Activated B cell treated with CpG ODN at 0.5 μM for 24 hours (primary cell): Measurements from ENCODE around the gene IST1. TPM values are rescaled to one million over a fixed set of nuclear protein-coding genes. Genes with fewer than 3 reads are reported as not detected.

Experiments used
- ATAC-seq: fragments of 200-7000 bp; cut with Tn5 transposase; one replicate; pipeline ENCODE4 v1.10.0; 2021; ENCODE audit warnings: low read depth, mild to moderate bottlenecking, moderate library complexity
- CTCF ChIA-PET: fragments of 350-600 bp; sonication (Branson Sonifier 250); formaldehyde crosslinking; loops from one replicate; lab custom pipeline; 2021; ENCODE audit warnings: antibody characterized with exemption; lab: Charles Lee
- POLR2A ChIA-PET: fragments of 350-600 bp; sonication (Branson Sonifier 250); formaldehyde crosslinking; loops from one replicate; lab custom pipeline; 2021; ENCODE audit warnings: antibody characterized with exemption; lab: Charles Lee
- DNase-seq: peaks from one replicate; pipeline ENCODE4 v3.0.0; 2022
- H3K27ac Mint-ChIP-seq: one replicate; pipeline ENCODE4 v1.8.0; 2020; ENCODE audit warnings: mixed read lengths
- H3K27me3 Mint-ChIP-seq: one replicate; pipeline ENCODE4 v1.8.0; 2021; ENCODE audit warnings: mixed read lengths
- H3K36me3 Mint-ChIP-seq: one replicate; pipeline ENCODE4 v1.8.0; 2021; ENCODE audit warnings: low read depth, mixed read lengths
- H3K4me1 Mint-ChIP-seq: one replicate; pipeline ENCODE4 v1.8.0; 2021; ENCODE audit warnings: mixed read lengths
- H3K4me3 Mint-ChIP-seq: one replicate; pipeline ENCODE4 v1.8.0; 2020; ENCODE audit warnings: mild to moderate bottlenecking, mixed read lengths
- H3K9me3 Mint-ChIP-seq: one replicate; pipeline ENCODE4 v1.8.0; 2020; ENCODE audit warnings: mixed read lengths
- intact Hi-C: fragments of 100-400 bp; cut with micrococcal nuclease; formaldehyde crosslinking; loops from one replicate; pipeline ENCODE4 v1.15.1; 2024
- total RNA-seq: library from RNA; stranded (reverse); gene quantifications from 2 replicates; pipeline ENCODE4 v1.2.3, GENCODE V29; 2022
- TF ChIP-seq, protein P1 (sequence below): fragments of 200-600 bp; IDR thresholded peaks from one replicate; pipeline ENCODE4 v1.8.0; 2022; ENCODE audit warnings: antibody characterized with exemption, mild to moderate bottlenecking

Gene IST1
- total RNA-seq, 1 donor from 2014 or later: 206 TPM

DNA sequence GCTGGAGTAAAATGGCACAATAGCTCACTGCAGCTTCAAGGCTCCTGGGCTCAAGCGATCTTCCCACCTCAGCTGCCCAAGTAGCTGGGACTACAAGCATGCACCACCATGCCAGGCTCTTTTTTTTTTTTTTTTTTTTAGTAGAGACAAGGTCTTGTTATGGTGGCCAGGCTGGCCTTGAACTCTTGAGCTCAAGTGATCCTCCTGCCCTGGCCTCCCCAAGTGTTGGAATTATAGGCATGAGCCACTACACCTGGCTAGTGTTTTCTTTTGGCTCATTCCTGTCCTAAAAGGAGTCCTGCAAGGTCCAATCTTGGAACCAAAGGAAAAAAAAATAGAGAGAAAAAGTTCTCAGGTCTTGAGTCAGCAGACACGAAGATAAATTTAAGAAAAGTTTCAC, 74.0 kb downstream of the IST1 start:
- H3K27ac Mint-ChIP-seq: no peak overlapping the region
- no peaks in the 10 kb centered on the region for H3K9me3 Mint-ChIP-seq
- H3K27me3 Mint-ChIP-seq: peaks cover 5% of the 10 kb centered on the region
- DNase-seq: no peak
- H3K4me1 Mint-ChIP-seq: no peaks in the 10 kb centered on the region
- TF ChIP-seq, protein P1, sequence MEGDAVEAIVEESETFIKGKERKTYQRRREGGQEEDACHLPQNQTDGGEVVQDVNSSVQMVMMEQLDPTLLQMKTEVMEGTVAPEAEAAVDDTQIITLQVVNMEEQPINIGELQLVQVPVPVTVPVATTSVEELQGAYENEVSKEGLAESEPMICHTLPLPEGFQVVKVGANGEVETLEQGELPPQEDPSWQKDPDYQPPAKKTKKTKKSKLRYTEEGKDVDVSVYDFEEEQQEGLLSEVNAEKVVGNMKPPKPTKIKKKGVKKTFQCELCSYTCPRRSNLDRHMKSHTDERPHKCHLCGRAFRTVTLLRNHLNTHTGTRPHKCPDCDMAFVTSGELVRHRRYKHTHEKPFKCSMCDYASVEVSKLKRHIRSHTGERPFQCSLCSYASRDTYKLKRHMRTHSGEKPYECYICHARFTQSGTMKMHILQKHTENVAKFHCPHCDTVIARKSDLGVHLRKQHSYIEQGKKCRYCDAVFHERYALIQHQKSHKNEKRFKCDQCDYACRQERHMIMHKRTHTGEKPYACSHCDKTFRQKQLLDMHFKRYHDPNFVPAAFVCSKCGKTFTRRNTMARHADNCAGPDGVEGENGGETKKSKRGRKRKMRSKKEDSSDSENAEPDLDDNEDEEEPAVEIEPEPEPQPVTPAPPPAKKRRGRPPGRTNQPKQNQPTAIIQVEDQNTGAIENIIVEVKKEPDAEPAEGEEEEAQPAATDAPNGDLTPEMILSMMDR: no peak
- ATAC-seq: no peak
- H3K36me3 Mint-ChIP-seq: no peaks in the 10 kb centered on the region
- ChIA-PET CTCF (no interaction called here), POLR2A (interaction anchor here (0.6 kb wide), 1 partner anchor 8 kb away, joined by 6 read pairs; no protein-coding TSS in a partner anchor)
- no peak overlapping the region for H3K4me3 Mint-ChIP-seq
- intact Hi-C loops: loop anchor here (10.0 kb wide), 1 partner anchor 305 kb away; no protein-coding TSS in a partner anchor

DNA sequence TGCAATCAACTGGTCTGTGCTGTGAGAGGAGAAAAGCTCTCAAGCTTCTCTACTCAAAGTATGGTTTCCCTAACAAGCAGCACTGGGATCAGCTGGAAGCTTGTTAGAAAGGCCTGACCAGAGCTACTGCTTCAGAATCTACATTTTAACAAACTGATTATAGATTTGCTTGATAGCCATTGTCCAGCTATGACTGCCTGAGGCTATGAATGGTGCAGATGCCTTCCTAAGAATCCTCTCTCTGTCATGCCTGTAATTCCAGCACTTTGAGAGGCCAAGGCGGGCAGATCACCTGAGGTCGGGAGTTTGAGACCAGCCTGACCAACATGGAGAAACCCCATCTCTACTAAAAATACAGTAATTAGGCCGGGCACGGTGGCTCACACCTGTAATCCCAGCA, 76.2 kb downstream of the IST1 start:
- no peaks in the 10 kb centered on the region for H3K4me1 Mint-ChIP-seq
- intact Hi-C loops: no loop called here
- ATAC-seq (no peak), DNase-seq (no peak)
- H3K27me3 Mint-ChIP-seq: peaks cover 2% of the 10 kb centered on the region
- TF ChIP-seq, protein P1: no peak
- ChIA-PET POLR2A (no interaction called here), CTCF (interaction anchor here (0.9 kb wide), 1 partner anchor 10 kb away, joined by 4 read pairs; no protein-coding TSS in a partner anchor)
- no peak overlapping the region for H3K4me3 Mint-ChIP-seq
- no peaks in the 10 kb centered on the region for H3K9me3 Mint-ChIP-seq
- H3K36me3 Mint-ChIP-seq: no peaks in the 10 kb centered on the region
- H3K27ac Mint-ChIP-seq: no peak overlapping the region

DNA sequence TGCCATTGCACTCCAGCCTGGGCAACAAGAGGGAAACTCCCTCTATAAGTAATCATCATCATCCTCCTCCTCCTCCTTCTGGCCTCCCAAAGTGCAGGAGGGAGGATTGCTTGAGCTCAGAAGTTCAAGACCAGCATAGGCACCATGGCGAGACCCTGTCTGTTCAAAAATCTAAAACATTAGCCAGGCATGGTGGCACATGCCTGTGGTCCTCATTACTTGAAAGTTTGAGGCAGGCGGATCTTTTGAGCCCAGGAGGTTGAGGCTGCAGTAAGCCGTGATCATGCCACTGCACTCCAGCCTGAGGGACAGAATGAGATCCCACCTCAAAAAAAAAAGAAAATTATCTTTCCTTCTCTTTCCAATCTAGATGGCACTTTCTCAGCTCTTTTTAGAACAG, 77.0 kb downstream of the IST1 start:
- TF ChIP-seq, protein P1: no peak
- POLR2A ChIA-PET: no interaction called here
- H3K36me3 Mint-ChIP-seq: no peaks in the 10 kb centered on the region
- no peaks in the 10 kb centered on the region for H3K4me1 Mint-ChIP-seq
- H3K27ac Mint-ChIP-seq: no peak overlapping the region
- intact Hi-C loops: no loop called here
- no peaks in the 10 kb centered on the region for H3K9me3 Mint-ChIP-seq
- CTCF ChIA-PET: no interaction called here
- no peak for ATAC-seq
- DNase-seq: no peak
- H3K27me3 Mint-ChIP-seq: peaks cover 2% of the 10 kb centered on the region
- H3K4me3 Mint-ChIP-seq: no peak overlapping the region

DNA sequence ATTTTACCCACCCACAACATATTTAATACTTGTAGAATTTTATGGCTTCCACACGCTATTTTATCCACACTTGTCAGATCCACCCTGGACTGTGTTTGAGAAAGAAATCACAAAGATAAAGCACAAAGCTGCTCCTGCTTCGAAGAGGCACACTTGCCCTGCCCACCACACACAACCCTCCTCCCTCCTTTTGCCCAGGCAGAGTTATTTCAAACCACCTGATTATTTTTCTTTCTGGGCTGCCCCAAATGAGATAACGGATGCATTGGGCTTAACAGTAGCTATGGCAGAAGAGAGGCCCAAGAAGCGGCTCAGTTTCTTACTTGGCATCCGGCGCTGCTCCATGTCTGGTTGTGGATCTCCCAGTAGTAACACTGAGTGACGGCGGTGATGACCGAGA, 77.7 kb downstream of the IST1 start:
- Mint-ChIP-seq H3K27ac (no peak overlapping the region), H3K9me3 (no peaks in the 10 kb centered on the region), H3K4me1 (no peaks in the 10 kb centered on the region), H3K4me3 (no peak overlapping the region), H3K27me3 (peaks cover 2% of the 10 kb centered on the region), H3K36me3 (no peaks in the 10 kb centered on the region)
- ChIA-PET CTCF (interaction anchor here (1.0 kb wide), 1 partner anchor 11 kb away, joined by 3 read pairs; no protein-coding TSS in a partner anchor), POLR2A (no interaction called here)
- DNase-seq (no peak), ATAC-seq (no peak)
- TF ChIP-seq, protein P1: no peak
- intact Hi-C loops: no loop called here

DNA sequence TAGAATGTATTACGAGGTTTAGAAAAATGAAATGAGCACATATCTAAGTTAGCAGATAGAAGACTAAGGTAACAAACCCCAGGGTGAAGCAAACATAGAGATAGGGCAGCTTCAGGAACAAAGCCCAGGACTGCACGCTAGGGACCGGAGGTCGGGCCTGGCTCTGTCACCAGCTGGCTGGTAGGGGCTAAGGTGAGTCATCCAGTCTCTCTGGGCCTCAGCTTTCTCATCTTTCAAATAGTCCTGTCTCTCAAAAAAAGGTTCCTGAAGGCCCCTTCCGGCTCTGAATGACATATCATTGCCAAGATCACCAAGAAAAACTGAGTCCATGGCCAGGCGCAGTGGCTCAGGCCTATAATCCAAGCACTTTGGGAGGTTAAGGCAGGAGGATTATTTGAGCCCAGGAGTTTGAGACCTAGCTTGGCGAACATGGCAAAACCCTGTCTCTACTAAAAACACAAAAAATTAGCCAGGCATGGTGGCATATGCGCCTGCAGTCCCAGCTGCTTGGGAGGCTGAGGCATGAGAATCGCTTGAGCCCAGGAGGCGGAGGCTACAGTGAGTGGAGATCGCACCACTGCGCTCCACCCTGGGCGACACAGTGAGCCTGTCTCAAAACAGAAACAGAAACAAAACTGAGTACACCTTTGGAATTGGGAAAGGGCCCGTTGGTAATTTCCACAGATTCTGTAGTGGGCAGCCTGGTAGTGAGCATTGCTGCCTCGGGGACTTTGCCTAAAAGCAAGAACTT, 78.9 kb downstream of the IST1 start:
- Mint-ChIP-seq H3K9me3 (no peaks in the 10 kb centered on the region), H3K36me3 (no peaks in the 10 kb centered on the region), H3K4me3 (no peak overlapping the region), H3K27ac (no peak overlapping the region), H3K4me1 (no peaks in the 10 kb centered on the region), H3K27me3 (peaks cover 4% of the 10 kb centered on the region)
- ATAC-seq (no peak), DNase-seq (no peak)
- intact Hi-C loops: no loop called here
- CTCF ChIA-PET: no interaction called here
- POLR2A ChIA-PET: no interaction called here
- TF ChIP-seq, protein P1: no peak

Other genes starting within 250 kb of the IST1 start
- 9.2 and 10.0 TPM in 2 replicates for gene PHLPP2, start 170.8 kb upstream of the IST1 start, total RNA-seq
- gene AP1G1, start 86.7 kb upstream of the IST1 start, total RNA-seq: 112 and 120 TPM in 2 replicates
- gene ATXN1L, start 49.6 kb upstream of the IST1 start, total RNA-seq: 24.9 and 28.3 TPM in 2 replicates
- 10.6 and 13.6 TPM in 2 replicates for gene ZNF821, start 11.3 kb upstream of the IST1 start, total RNA-seq
- gene PKD1L3, start 104.9 kb downstream of the IST1 start, total RNA-seq: not detected in 2 replicates
- gene DHODH, start 113.2 kb downstream of the IST1 start, total RNA-seq: 12.0 and 13.0 TPM in 2 replicates
- gene HP, start 159.0 kb downstream of the IST1 start, total RNA-seq: not detected in 2 replicates
- not detected in 2 replicates for gene HPR, start 167.7 kb downstream of the IST1 start, total RNA-seq
- gene TXNL4B, start 198.1 kb downstream of the IST1 start, total RNA-seq: 13.1 and 13.8 TPM in 2 replicates
- 107 and 118 TPM in 2 replicates for gene DHX38, start 198.3 kb downstream of the IST1 start, total RNA-seq